NAMALWA (cell line): ENCODE results near the gene RRAS2.
"Not testable (repeated sequence)": the region's sequence is repeated elsewhere in the genome, so short reads cannot be mapped to it uniquely, and the experiment has no call there.

Experiments used
- DNase-seq: peaks from one replicate; pipeline ENCODE4 v3.0.0-alpha.2; 2015; ENCODE audit warnings: low spot score

Gene RRAS2

DNA sequence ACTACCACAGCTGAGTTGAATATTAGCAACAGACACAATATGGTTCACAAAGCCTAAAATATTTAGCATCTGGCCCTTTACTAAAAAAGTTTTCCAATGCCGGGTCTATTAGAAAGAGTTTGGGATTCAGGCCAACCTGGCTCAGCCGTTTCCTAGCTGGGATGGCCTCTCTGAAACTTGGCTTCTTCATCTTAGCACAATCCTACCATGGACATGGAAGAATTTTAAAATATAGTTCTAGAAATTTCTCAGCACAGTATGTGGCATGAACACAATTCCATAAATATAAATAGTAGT is 103.8 kb downstream of the RRAS2 start:
- no peak for DNase-seq

DNA sequence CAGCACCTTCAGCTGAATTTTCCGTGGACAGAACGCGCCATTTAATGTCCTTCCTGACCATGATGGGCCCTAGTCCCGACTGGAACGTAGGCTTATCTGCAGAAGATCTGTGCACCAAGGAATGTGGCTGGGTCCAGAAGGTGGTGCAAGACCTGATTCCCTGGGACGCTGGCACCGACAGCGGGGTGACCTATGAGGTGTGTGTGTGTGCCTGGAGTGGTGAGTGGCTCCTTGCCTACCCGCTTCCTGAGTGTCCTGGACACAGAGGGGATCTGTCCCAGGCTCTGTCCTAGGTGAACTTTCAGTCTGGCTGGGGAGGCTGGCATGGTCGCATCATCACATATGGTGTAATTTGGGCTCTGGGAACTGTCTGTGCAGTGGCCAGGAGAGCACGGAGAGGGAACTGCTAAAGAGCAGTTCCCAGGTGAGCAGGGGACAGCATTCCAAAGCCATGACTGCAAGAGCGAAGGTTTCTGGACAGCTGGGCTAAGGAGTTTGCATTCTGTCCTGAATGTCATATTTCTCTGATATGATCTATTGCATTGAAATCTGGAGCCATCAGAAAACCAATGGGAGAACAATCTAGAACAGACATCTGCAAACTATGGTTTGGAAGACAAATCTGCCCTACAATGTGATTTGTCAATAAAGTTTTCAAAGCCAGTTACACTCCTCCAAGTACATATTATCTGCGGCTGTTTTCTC is 104.3 kb downstream of the RRAS2 start:
- DNase-seq = no peak

DNA sequence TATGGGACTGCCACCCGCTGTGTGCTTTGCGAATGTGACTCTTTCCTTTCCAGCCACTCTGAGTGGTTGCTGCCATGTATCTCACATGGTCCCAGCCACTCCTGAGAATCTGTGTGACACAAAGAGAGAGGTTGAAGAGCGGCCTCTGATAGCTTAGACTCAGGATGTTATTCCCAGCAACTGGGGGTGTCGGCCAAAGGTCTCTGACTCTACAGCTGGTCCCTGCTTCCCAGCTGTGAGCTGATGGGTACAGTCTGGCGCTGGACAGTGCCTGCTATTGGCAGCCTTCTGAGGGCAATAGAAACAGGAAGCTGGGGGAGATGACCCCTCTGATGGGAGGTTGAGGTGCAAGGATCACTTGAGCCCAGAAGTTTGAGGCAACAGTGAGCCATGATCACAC is 105.1 kb downstream of the RRAS2 start:
- DNase-seq = no peak

- DNase-seq = no peak
These were observed 105.6 kb downstream of the RRAS2 start for GRCh38 chr11:14253421-14253820.

- DNase-seq = not testable (repeated sequence)
These were observed 106.5 kb downstream of the RRAS2 start for GRCh38 chr11:14252501-14252900.

DNA sequence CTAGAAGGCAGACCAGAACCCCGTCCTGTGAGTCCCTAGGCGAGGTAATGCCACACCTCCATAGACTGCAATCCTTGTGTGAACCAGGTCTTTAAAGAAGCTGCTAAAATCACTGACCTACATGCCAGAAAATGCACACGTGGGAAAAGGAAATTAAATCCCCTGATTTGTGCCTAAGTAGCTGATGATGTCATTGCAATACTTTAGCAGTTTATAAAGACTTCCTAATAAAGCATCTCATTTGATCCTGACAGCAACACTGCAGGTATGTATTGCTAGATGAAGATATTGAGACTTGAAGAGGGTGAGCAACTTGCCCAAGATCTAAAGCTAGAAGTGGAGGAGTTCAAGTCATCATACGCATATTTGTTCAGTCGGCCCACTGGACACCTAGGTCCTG is 107.2 kb downstream of the RRAS2 start:
- DNase-seq = no peak

- peak; percentile 76 for DNase-seq
These were observed 109.6 kb downstream of the RRAS2 start for GRCh38 chr11:14249121-14249963.

- DNase-seq = no peak
These were observed 110.4 kb downstream of the RRAS2 start for GRCh38 chr11:14248580-14248981.

GRCh38 chr11:14245444-14245843 is 113.5 kb downstream of the RRAS2 start:
- DNase-seq = no peak

DNA sequence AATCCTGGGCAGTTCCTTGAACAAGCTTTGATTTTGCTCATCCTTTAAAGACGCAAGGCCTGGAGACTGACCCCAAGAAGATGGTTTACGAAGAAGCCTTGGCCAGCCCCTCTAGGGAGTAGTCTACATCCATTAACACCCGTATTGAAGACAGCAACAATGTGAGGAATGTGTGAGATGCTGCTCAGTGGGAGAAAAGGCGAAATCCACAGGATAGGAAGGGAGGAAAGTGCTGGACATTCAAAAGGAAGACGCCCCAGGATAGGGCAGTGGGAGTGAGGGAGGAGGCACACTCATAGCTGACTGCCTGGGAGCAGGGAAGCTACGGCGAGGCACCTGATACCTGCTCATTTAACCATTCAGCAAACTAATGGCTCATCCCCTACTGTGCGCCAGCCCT is 114.1 kb downstream of the RRAS2 start:
- DNase-seq = no peak

DNA sequence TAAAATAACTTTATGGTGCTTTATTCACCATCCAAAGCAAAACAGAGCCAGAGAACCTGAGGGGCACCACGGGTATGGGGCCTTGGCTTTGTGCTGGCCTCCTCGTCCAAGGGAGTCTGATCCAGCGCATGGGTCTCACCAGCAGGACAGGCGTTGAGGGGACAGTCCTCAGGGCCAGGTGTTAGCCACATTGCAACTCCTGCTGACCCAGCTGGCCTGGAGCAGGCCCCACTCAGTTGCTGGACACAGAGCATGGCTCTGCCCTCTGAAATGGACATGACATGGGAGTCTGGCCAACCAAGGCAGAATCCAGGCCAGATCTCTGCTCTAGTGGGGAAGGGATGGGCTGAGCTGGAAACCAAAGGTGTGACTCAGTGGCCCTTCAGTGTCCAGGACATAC is 116.2 kb downstream of the RRAS2 start:
- DNase-seq = no peak

GRCh38 chr11:14242187-14242586 is 116.8 kb downstream of the RRAS2 start:
- no peak for DNase-seq

DNA sequence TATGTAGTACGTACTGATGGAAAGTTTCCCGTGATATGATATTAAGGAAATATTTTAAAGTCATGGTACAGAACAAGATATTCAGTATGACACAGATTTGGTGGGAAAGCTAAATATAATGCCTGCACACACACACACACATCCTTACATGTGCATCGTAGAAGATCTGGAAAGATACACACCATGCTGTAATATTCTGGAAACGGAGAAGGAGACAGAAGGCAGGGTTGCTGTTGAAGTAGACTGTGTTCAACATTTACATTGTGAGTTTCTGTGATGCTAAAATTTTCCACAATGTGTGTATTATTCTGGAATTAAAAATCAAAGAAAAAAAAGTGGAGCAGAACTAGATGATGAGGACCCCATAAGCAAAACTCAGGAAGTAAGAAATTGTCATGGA is 118.0 kb downstream of the RRAS2 start:
- DNase-seq = no peak

DNA sequence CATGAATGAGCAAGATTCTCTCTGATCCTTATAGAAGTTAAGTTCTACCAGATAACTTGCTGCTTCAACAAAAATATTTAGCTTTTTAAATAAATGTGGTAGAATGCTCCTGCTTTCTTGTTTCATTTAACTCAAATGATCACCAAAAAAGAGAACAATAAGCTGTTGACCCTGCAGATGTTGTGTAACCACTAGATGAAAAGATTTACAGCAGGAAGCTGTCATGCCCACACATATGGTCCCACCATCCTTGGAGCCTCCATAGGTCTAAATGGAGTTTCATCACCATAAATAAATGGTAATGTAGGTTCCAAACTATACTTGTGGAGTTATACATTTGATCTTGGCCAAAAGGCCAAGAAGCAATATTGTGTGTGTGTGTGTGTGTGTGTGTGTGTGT is 118.8 kb downstream of the RRAS2 start:
- no peak for DNase-seq

GRCh38 chr11:14237444-14237961 is 121.5 kb downstream of the RRAS2 start:
- DNase-seq = peak; percentile 75

DNA sequence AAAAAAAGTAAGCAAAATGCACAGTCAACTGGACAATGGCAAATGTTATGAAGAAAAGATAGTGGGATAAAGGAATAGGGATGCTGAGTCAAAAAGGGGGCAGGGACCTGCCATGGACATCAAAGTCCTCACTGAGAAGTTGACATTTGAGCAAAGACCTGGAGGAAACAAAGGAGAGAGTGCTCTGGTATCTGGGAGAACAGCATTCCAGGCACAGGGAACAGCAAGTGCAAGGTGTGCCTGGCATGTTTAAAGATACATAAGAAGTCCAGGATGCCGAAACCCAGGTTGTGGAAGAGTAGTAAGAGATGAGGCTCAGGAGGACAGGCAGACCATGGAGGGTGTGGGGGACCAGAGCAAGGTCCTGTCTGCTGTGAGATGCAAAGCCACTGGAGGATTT is 123.3 kb downstream of the RRAS2 start:
- DNase-seq = no peak

- no peak for DNase-seq
These were observed 124.5 kb downstream of the RRAS2 start for GRCh38 chr11:14234446-14234845.

DNA sequence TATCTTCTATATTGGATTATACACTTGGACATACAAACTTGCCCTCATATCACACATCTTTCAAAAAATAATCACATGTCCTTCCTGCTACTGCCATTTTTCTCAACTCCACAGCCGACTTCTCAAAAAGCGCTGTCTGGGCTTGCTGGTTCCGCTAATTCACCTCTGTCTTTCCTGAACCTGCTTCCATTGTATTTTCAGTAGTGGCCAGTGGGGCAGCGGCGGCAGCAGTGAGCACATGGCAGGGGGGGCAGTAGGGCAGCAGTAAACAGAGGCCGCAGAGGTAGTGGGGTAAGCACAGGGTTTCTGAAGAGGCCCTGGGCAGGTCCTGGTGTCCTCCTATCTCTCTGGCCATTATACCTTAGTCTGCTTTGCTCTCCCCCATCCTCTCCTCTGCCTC is 126.3 kb downstream of the RRAS2 start:
- DNase-seq = no peak

- DNase-seq = no peak
These were observed 128.6 kb downstream of the RRAS2 start for GRCh38 chr11:14230407-14230806.

DNA sequence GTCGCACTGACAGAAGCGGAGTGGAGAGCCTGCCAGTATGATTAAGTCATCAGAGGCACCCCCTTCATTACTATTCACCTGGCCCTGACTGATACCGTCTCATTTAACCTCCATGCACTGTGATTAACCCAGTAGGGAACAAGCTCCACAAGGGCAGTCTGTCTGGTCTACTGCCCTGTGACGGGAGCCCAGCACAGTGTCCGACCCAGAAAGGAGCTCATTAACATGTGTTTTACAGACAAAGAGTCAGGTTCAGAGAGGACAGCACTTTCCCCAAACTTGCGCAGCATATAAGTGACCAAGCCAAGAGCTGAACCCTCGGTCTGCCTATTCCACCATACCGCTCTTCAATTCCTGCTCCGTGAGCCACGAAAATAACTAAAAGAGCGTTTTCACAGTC is 129.5 kb downstream of the RRAS2 start:
- DNase-seq = no peak

DNA sequence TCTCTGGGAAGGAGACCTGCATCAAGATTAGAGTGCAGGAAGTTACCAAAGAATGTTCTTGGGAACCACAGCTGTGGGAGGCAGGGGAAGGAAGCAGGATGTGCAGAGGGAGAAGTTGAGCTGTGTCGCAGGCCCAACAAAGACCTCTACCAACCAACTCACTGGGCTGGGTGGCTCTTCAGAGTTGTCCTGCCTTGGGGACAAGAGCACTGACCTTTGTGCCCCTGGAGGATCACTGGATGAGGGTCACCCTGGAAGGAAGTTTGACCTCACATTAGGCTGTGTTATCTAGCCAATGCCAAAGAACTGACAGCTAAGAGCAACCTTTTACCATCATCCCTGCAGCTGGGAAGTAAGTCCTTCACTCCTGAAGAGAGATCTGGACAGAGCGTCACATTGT is 130.6 kb downstream of the RRAS2 start:
- DNase-seq = no peak
